ENCODE measurements around the gene KRTAP5-7.
"Not testable (repeated sequence)": the region's sequence is repeated elsewhere in the genome, so short reads cannot be mapped to it uniquely, and the experiment has no call there.

KRTAP5-7 gene, protein sequence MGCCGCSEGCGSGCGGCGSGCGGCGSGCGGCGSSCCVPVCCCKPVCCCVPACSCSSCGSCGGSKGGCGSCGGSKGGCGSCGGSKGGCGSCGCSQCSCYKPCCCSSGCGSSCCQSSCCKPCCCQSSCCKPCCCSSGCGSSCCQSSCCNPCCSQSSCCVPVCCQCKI

DNA sequence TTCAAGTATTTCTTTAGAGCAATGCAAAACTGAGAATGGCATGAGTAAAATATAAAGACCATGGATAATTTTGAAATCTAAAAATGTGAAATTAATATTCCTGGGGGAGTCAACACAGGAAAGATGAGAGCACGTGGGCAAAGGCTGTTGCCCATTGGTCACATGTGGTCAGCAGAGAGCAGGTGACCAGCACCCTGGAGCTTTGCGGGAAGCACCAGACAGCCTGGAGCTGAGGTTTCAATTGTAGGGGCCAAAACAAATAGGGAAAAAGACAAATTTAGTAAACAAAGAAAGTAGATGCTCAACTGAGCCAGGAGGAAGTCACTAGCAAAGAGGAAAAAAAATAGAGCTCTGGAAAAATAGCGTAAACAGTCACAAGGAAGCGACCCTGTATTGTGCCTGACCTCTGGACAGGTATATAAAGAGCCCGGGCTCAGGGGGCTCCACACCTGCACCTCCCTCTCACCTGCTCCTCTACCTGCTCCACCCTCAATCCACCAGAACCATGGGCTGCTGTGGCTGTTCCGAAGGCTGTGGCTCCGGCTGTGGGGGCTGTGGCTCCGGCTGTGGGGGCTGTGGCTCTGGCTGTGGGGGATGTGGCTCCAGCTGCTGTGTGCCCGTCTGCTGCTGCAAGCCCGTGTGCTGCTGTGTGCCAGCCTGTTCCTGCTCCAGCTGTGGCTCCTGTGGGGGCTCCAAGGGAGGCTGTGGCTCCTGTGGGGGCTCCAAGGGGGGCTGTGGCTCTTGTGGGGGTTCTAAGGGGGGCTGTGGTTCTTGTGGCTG, at the start of gene KRTAP5-7:
KRTAP5-7 (plus strand) TSS at position 472 of the 780 bp plus-strand sequence; CDS start at position 506, 34 bp downstream.
- DNase-seq, result not testable (repeated sequence)

DNA sequence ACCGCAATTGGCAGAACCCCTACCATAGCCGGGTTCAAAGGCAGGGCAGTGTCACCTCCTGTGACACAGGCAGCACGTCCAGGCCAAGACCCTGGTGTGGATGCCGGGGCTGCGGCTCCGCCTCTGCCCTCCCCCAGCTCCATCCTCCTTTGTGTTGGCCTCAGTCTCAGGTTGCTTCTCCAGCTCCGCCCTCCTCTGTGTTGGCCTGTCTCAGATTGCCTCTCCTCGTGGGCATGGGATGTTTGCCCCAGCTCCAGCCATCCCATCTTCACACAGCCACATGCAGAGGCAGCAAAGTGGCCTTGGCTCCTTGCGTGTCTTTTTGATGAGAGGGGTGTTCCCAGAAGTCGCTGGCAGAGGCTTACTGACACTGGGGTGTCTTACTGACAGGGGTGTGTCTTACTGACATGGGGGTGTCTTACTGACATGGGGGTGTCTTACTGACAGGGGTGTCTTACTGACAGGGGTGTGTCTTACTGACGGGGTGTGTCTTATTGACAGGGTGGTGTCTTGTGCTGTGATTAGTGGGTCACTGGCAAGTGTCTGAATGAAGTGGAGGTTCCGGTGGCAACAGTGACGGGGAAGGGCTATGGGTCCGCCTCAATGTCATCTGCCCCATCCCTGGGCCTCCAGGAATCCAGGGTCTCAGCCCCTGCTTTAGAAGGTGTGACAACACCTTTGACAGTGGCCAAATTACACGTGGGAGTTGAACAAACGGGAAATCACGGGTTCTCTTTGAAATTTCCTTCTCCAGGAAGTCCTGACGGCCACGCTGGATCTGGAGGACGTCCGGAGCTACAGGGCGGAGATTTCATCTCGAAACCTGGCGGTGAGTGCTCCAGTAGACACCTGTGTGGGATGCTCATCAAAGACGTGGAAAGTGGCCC, 49.2 kb upstream of the KRTAP5-7 start:
- no peak for DNase-seq

DNA sequence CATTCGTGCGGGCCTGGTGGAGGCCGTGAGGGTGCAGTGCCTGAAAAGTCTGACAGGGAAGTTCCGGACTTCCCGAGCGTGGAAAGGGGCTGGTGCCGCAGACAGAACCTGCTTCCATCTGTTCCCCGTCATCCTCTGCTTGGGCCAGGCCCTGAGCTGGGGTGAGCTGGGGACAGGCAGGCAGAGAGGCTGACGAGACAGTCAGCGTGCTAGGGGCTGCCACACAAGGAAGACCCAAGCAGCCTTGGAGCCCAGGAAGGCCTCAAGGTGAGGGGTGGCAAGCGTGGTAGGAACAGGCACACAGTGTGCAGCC, 48.6 kb upstream of the KRTAP5-7 start:
- no peak for DNase-seq

DNA sequence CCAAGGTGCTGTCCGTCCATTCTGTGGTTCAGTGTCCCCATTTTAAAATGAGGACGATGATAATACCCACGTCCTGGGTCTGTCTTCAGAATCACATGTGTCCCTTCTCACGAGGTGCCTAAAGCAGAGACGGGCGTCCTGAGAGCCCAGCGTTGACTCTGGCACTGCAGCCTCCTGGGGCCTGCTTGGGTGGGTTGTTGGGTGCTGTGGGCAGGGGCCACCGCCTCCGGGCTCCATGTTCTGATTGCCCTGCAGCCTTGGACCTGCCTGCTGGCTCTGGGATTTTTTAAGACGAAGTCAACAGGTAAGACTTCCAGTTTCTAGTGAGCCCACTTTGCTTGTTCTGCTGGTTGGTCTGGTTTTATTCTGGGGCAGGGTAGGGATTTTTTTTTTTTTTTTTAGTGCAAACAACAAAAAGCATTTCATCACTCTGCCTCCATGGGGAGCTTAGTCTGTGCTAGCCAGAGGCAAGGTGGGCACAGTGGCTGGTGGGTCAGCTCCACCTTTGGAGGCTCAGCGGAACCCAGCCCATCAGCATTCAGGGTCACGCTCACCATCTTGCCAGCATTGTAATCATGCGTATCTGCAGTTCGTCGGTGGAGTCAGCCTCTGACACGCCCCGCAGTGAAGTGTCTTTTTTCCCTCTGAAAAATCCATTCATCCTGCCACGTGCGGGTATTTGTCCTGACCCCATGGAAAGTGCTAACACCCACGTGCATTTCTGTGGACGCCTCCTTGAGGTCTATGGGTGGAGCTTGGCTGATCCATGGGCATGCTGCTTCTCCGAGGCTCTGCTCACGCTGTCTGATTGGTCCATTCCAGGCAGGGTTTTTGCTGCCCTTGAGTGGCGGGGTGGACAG, 45.7 kb upstream of the KRTAP5-7 start:
- no peak for DNase-seq

DNA sequence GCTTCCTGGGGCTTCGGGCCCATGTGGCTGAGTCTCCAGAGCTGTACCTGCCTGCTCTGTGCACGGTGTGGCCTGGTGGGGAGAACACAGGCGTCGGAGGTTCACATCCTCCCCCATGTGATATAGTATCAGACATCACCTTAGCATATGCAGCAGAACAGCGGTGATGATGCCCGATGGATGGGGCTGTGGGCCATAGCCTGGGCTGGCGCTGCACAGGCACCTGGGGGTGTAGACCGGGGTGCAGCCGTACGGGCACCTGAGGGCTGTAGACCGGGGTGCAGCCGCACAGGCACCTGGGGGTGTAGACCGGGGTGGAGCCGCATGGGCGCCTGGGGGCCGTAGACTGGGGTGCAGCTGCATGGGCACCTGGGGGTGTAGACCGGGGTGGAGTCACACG, 44.9 kb upstream of the KRTAP5-7 start:
- DNase-seq, result no peak

DNA sequence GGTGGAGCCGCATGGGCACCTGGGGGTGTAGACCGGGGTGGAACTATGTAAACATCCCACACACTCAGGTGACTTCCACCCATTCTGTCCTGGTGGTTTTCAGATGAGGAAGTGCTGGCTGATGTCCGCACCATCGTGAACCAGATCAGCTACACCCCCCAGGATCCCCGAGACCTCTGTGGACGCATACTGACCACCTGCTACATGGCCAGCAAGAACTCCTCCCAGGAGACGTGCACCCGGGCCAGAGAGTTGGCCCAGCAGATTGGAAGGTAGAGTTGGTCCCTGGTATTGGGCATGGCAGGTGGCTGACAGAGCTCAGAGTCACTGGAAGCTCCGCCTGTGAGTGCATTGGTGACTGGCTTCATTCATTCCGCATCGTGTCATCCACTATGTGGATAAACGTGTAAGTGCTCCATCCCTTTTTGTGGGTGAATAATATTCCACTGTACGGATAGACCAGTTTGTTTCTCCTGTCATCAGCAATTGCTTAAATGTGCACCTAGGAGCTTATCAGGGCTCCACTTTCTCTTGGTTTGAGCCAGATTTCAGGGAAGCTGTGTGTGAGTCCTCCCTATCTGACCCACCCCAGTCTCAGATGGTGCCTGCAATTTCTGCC, 44.2 kb upstream of the KRTAP5-7 start:
- no peak for DNase-seq

DNA sequence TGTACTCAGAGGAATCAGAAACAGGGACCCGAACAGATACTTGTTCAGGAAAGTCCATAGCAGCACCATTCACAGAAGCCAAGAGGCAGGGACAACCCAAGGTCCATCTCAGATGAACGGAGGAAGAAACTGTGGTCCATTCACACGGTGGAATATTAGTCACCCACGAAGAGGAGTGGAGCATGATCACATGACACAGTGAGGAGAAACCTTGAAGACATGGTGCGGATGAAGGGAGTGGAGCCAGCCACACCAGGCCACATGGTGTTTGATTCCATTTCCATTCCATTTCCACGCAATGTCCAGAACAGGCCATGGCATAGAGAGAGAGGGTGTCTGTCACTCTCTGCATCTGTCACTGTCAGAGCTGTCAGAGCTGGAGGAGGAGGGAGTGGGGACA, 43.4 kb upstream of the KRTAP5-7 start:
- no peak for DNase-seq

DNA sequence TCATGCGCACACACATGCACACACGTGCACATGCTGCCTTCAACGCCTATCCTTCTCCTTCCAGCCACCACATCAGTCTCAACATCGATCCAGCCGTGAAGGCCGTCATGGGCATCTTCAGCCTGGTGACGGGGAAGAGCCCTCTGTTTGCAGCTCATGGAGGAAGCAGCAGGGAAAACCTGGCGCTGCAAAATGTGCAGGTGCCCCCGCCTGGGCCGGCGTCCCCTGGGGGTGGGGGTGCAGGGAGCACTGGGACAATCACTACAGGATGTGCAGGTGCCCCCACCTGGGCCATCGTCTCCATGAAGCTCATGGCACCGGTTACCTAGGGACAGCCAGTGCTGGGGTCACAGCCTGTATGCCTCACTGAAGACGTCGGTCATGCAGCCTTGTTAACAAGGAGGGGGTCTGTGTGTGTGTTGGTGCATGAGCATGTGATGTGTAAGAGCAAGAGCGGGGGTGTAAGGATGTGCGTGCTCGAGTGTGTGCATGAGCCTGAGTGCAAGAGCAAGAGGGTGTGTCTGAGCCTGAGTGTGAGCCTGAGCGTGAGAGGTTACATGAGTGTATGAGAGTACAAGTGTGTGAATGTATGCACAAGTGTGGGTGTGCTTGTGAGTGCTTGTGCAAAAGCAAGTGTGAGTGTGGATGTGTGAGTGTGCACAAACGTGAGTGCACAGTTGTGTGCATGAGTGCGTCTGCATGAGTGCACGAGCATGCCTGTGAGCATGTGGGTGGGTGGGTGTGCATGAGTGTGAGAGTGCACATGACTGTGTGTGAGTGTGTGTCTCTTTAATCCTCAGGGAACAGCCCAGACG, 42.6 kb upstream of the KRTAP5-7 start:
- no peak for DNase-seq

DNA sequence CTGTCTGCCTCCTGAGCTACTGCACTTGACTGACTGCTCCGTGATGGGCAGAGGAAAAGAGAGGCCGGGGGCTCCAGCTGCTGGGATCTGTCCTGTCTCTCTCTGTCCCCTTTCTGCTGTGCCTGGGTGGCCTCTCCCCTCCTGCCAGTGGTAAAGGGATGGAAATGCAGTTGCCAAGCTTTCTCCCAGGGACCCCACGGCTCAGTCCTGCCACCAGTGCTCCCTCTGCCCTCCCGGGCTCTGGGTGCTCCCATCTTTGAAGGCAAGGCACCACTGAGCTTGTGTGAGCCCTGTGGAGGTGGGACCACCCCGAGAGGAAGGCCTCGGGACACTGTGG, 42.0 kb upstream of the KRTAP5-7 start:
- no peak for DNase-seq

DNA sequence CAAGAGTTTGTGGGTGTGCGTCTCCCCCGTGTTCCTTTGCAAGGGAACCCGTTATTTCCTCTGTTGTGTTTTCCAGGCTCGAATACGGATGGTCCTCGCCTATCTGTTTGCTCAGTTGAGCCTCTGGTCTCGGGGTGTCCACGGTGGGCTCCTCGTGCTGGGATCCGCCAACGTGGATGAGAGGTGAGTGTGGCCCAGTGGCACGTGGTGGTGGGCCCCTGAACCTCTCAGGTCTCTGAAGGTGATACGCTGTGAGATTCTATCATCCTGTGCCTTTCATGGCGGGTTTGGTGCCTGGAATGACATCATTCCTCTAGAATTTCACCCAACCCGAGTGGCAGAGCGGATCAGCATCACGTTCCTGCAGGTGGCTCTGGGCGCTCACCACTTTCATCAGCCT, 41.6 kb upstream of the KRTAP5-7 start:
- no peak for DNase-seq

DNA sequence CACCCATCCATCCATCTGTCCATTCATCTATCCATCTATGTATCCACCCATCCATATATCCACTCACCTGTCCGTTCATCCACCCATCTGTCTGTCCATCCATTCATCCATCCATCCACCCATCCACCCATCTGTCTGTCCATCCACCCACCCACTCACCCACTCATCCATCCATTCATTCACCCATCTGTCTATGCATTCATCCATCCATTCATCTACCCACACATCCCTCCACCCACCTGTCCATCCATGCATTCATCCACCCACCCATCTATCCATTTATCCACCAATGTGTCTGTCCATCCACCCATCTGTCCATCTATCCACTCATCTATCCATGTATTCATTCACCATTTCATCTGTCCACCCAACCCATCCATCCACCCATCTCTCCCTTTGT, 40.7 kb upstream of the KRTAP5-7 start:
- no peak for DNase-seq

DNA sequence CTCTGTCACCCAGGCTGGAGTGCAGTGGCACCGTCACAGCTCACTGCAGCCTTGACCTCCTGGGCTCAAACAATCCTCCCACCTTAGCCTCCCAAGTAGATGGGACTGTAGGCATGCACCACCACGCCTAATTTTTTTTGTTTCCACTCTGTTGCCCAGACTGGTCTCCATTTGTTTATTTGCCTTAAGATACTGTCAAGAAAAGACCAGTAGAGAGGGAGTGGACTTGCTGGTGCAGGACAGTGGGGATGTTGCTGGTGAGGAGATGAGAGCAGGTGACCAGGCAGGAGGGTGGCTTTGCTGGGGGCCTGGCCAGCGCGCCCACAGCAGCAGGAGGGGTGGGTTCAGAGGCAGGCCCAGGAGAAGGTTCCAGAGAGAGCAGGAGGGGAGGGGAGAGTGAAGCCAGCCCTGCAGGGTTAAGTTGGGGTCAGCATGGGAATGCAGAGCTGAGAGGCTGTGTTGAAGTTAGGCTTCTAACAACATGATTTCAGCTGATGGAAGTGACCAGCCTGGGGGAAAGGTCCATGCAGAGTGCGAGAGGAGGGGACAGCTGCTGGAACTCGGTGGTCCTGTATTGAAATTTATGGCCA, 38.3 kb upstream of the KRTAP5-7 start:
- no peak for DNase-seq

DNA sequence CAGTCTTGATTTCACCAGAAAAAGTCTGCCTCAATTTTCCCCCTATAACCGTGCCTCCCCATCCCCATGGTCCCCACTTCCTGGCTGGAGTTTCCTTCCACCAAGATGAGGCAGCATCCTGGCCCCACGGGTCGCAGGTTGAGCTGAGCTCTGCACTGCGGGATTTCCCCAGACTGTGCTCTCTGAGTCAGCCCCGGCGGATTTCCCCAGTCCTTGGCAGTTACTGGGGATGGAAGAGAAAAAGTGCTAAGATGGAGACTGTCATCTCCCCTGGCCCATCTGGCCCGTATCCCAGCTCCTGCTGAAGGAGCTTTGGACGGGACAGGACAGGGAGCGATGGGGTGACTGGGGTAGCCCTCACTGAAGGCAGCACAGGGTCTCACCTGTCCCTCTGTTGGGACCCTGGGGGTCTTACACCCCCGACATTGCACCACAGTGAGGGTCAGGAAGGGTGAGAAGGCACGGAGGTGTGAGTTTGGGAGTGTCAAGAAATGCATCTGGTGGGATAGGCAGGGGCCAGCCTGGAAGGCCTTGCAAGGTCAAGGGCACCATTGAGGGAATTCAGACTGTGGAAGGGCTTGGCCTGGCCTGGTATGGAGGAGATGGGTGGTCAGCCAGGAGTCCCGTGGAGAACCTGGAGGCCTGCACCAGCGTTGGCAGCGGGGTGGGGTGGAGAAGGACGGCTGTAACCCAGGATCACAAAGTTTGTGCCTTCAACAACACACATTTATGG, 37.6 kb upstream of the KRTAP5-7 start:
- no peak for DNase-seq

DNA sequence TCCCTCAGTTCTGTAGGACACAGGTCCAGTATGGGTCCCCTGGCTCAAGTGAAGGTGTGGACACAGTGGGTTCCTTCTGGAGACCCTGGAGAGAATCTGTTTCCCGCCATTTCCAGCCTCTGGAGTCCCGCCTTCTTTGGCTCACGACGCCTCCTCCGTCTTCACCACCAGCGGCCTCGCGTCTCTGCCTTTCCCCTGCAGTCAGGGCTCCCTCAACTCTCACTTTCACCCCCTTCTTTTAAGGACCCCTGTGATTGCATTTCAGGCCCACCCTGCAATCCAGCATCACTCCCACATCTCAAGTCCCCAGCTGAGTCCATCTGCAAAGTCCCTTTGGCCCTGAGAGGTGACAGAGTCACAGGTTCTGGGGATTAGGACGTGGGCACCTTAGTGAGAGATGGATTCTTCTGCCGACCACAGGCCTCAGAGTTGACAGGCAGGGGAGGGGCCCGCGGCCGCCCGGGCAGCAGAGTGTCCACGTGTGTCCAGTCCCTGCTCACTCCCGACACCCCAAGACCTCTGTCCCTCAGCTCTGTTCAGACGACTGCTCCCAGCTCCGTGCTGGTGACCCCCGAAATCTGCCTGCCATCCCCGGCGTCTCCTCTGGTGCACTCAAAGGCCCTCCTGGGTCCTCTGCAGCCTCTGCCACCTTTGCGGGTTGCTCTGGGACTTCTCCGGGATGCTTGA, 36.9 kb upstream of the KRTAP5-7 start:
- DNase-seq, result no peak

DNA sequence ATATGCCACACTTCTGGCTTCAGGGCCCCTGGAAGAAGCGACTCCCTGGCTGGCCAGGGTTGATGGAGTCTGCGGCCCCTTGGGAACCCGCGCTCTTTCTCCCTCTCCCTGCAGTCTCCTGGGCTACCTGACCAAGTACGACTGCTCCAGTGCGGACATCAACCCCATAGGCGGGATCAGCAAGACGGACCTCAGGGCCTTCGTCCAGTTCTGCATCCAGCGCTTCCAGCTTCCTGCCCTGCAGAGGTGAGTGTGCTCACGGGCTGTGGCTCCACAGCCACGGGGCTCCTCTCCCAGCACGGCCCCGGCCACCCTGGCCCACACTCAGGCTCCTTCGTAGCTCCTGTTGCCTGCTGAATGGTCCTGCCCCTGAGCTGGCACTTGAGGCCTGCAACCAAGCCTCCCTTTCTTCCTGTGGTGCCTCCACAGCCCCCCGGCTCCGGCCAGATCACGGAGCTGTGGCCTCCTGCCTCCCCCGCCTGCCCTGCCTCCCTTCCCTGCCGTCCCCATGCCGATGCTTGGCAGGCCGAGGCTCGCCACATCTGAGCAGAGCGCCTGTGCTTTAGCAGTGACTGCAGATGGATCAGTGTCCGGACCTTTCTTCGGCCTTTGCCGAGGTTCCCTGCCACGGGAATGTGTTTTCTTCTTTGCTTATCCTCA, 36.2 kb upstream of the KRTAP5-7 start:
- no peak for DNase-seq

DNA sequence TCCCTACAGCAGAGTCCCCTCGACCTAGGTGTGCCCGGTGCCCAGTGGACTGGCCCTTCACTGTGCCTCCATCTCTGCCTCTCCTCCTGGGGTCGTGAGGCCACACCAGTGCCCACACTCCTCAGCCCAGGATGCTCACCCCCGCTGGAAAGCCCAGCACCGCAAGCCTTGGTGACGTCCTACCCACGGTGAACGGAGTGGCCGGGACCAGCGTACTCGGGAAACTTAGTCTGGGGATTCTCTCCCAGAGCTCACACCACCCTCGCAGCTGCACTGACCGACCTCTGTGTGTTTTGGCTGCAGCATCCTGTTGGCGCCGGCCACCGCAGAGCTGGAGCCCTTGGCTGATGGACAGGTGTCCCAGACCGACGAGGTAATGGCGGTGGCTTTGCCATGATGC, 35.5 kb upstream of the KRTAP5-7 start:
- DNase-seq, result no peak

DNA sequence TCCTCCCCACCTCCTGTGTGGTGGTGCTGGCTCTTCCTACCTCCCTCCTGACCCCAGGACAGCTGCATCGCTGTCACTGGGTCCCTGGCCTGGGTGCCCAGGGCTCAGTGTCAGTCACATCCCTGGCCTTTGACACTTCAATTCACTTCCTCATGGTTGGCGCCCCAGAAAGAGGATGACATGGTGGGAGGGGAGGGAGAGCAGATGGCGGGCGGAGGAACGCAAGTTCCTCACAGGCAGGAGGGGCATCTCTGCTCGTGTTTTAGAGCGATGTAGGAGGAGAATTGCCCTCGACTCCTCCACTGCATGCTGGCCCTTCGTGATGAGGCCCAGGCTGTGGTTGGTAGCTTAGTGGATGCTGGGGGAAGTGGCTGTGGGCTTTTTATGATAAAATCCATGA, 35.1 kb upstream of the KRTAP5-7 start:
- no peak for DNase-seq

DNA sequence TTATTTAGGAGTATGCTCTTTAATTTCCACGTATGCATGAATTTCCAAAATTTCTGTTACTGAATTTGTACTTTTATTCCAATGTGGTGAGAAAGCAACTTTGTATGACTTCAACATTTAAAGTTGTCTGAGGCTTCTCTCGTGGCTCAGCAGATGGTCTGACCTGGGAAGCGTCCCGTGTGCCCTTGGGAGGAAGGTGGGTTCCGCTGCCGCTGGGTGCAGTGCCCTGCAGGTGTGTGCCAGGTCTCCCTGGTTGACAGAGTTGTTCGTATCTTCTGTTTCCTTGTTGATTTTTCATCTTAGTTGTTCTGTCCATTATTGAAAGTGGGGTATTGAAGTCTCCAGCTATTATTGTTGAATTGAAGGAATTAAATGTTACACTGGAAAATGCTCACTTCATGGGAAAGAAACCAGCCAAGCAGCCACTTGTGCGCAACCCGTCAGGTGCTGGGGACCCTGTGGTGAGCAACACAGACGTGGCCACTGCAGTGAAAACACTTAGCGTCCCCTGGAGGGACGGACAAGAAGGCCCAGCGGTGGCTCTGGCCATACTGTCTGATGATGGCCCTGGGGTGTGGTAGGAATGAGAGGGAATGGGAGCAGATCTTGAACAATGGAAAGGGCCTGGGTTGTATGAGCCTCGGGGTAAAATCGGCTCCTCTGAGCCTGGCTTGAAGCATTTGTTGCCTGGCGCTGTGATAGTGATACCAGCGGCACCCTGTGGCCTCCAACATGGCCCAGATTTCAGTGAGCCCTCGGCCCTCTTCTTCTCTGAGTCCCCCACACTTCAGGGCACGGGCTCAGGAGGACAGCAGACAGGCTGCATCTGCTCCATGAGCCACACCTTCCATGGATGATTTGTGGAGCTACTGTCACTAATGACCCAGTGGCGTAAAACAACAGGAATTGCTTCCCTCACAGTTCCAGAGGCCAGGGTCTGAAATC, 31.5 kb upstream of the KRTAP5-7 start:
- DNase-seq, result no peak

Measured in NCI-H2081 (cell line).